Spleen (tissue), 11 donors: ENCODE data around the gene CEP97. TPM values are rescaled to one million over a fixed set of nuclear protein-coding genes. Genes with fewer than 3 reads are reported as not detected.

Source experiments
- DNase-seq: peaks from one replicate; pipeline ENCODE4 v3.0.0-alpha.2; 2020
- H3K27ac ChIP-seq, 8 donors: fragments of 200-600 bp; sonication (generic) in 7 of 8; 1 replicate in 4 of 8; 2 replicates in 4 of 8; pipeline versions ENCODE4 v1.5.0 to v1.8.0; 2016 to 2021; ENCODE audit warnings: inconsistent platforms in 4 of 8, mild to moderate bottlenecking in 4 of 8, moderate library complexity in 1 of 8
- H3K27me3 ChIP-seq, 7 donors: fragments of 200-600 bp; sonication (generic) in 6 of 7; replicated peaks in 1 of 7; 1 replicate in 4 of 7; 2 replicates in 3 of 7; pipeline versions ENCODE4 v1.5.0 to v1.8.0; 2016 to 2021; ENCODE audit warnings: inconsistent platforms in 3 of 7, mild to moderate bottlenecking in 1 of 7
- H3K36me3 ChIP-seq, 6 donors: fragments of 200-600 bp; sonication (generic) in 5 of 6; 1 replicate in 4 of 6; 2 replicates in 2 of 6; pipeline versions ENCODE4 v1.5.0 to v1.8.0; 2016 to 2021; ENCODE audit warnings: inconsistent platforms in 2 of 6
- H3K4me1 ChIP-seq, 6 donors: fragments of 200-600 bp; sonication (generic) in 5 of 6; 1 replicate in 3 of 6; 2 replicates in 3 of 6; pipeline versions ENCODE4 v1.5.0 to v1.8.0; 2016 to 2021; ENCODE audit warnings: inconsistent platforms in 3 of 6
- H3K4me3 ChIP-seq, 8 donors: fragments of 200-600 bp; sonication (generic) in 7 of 8; 1 replicate in 4 of 8; 2 replicates in 4 of 8; pipeline versions ENCODE4 v1.5.0 to v1.8.0; 2016 to 2021; ENCODE audit warnings: inconsistent platforms in 4 of 8, mild to moderate bottlenecking in 4 of 8, moderate library complexity in 2 of 8
- H3K9me3 ChIP-seq, 8 donors: fragments of 200-600 bp; sonication (generic) in 7 of 8; 1 replicate in 4 of 8; 2 replicates in 4 of 8; pipeline versions ENCODE4 v1.5.0 to v1.8.0; 2016 to 2021; ENCODE audit warnings: inconsistent platforms in 4 of 8
- CTCF ChIP-seq, 11 experiments: fragments of 200-600 bp in 7 of 11; fragments of 450-650 bp in 4 of 11; sonication (generic) in 4 of 11; IDR thresholded peaks in 8 of 11; conservative IDR thresholded peaks in 3 of 11; 1 replicate in 7 of 11; 2 replicates in 4 of 11; pipeline versions ENCODE4 v1.4.0 to v1.8.0; 2016 to 2021; ENCODE audit warnings: antibody characterized with exemption in 11 of 11, inconsistent platforms in 4 of 11, mild to moderate bottlenecking in 1 of 11
- POLR2A ChIP-seq, 3 donors: fragments of 450-650 bp; IDR thresholded peaks; one replicate each; pipeline ENCODE4 v1.5.1; 2017; ENCODE audit warnings: antibody characterized with exemption in 3 of 3, mild to moderate bottlenecking in 1 of 3
- POLR2AphosphoS5 ChIP-seq, 3 donors: sonication (generic); formaldehyde crosslinking; IDR thresholded peaks; one replicate each; pipeline ENCODE4 v1.5.1; 2017; ENCODE audit warnings: antibody characterized with exemption in 3 of 3
- WGBS, 5 donors: extraction: QIAGEN DNeasy Blood & Tissue Kit in 3 of 5; methylation state at CpG; one replicate each; pipeline versions ENCODE4 v1.1.5 to v1.1.7; 2013 to 2018; 5-methylcytosine and 5-hydroxymethylcytosine counted together
- intact Hi-C: fragments of 100-400 bp; cut with DNase I; formaldehyde crosslinking; loops from one replicate; pipeline ENCODE4 v1.15.0; 2023; ENCODE audit warnings: low total_unique reads
- polyA plus RNA-seq, 3 donors: library from polyadenylated mRNA; stranded (reverse); fragments of 200-250 nt; gene quantifications; one replicate each; pipeline ENCODE4 v1.2.1, GENCODE V29; 2013
- total RNA-seq, 7 donors: library from RNA; depleted of rRNA in 3 of 7; stranded (reverse); fragments of >200 nt in 3 of 7; fragmentation: NEBNext Ultra II Directional in 4 of 7; extraction: Animal tissue kit (Norgen Biotek cat#: 25700) in 4 of 7; gene quantifications; one replicate each; pipeline versions ENCODE4 v1.1.0 to v1.2.1, GENCODE V29; 2016 to 2021
- donor health status: healthy with polysubstance abuse.
- donor health status: DM: no; HTN: no; CAD: no; lungs with moderate emphysema.
- donor health status: DM: no; HTN: no; CAD: no.
- donor health status: Bipolar disorder and iron deficiency.
- donor health status: healthy.
- donor health status: DM: no; HTN: no; CAD: no.
- donor health status: DM: yes; HTN: yes; CAD: no.

Gene CEP97
- total and polyA plus RNA-seq, 10 donors: 1.00 to 18.2 (median 9.3) TPM

GRCh38 chr3:101722394-101723173 lies 1.8 kb upstream of the CEP97 start:
- H3K36me3 ChIP-seq: peaks cover 0 to 10% (median 1%) of the 10 kb centered on the region in 6 donors
- H3K27ac ChIP-seq: peak overlapping the region; percentile 64 to 88 (median 78)
- 28 to 68% (median 53%) methylated on average over 7 of the region's 7 CpGs for WGBS, 5 donors
- H3K4me1 ChIP-seq: peaks cover 12 to 68% (median 47%) of the 10 kb centered on the region in 6 donors
- H3K4me3 ChIP-seq: peak overlapping the region in 1 of 8 donors; percentile 36
- H3K9me3 ChIP-seq: no peaks in the 10 kb centered on the region
- DNase-seq: no peak
- intact Hi-C loops: loop anchor here (5.0 kb wide), 1 partner anchor 35 kb away; the partner anchor contains the start of gene RPL24
- TF ChIP-seq POLR2A (IDR thresholded peaks at IDR 0.05) (no peak), POLR2AphosphoS5 (IDR thresholded peaks at IDR 0.05) (peak in 1 of 3 donors; percentile 13), CTCF (IDR thresholded peaks at IDR 0.05 in 8 of 11, conservative IDR thresholded peaks at IDR 0.05 in 3 of 11) (no peak)
- H3K27me3 ChIP-seq: no peaks in the 10 kb centered on the region

- intact Hi-C loops: no loop called here
- H3K4me1 ChIP-seq: peaks cover 12 to 58% (median 44%) of the 10 kb centered on the region in 6 donors
- peak; percentile 90 for DNase-seq
- H3K27me3 ChIP-seq: no peaks in the 10 kb centered on the region
- peak overlapping the region; percentile 72 to 93 (median 89) for H3K4me3 ChIP-seq
- H3K27ac ChIP-seq: peak overlapping the region; percentile 74 to 92 (median 87)
- H3K36me3 ChIP-seq: peaks cover 3 to 37% (median 12%) of the 10 kb centered on the region in 6 donors
- WGBS, 5 donors: 1 to 2% (median 1%) methylated on average over 18 to 21 of the region's 21 CpGs
- TF ChIP-seq CTCF (IDR thresholded peaks at IDR 0.05 in 8 of 11, conservative IDR thresholded peaks at IDR 0.05 in 3 of 11) (no peak), POLR2AphosphoS5 (IDR thresholded peaks at IDR 0.05) (no peak), POLR2A (IDR thresholded peaks at IDR 0.05) (no peak)
- H3K9me3 ChIP-seq: no peaks in the 10 kb centered on the region
These were observed 928 bp downstream of the CEP97 start for GRCh38 chr3:101725194-101725889.

GRCh38 chr3:101725890-101726275 lies 1.5 kb downstream of the CEP97 start:
- WGBS, 5 donors: 29 to 42% (median 36%) methylated on average over 3 of the region's 3 CpGs
- no peaks in the 10 kb centered on the region for H3K9me3 ChIP-seq
- peaks cover 3 to 43% (median 12%) of the 10 kb centered on the region in 6 donors for H3K36me3 ChIP-seq
- H3K4me1 ChIP-seq: peaks cover 12 to 53% (median 40%) of the 10 kb centered on the region in 6 donors
- peak overlapping the region; percentile 72 to 93 (median 89) for H3K4me3 ChIP-seq
- TF ChIP-seq CTCF (IDR thresholded peaks at IDR 0.05 in 8 of 11, conservative IDR thresholded peaks at IDR 0.05 in 3 of 11) (no peak), POLR2AphosphoS5 (IDR thresholded peaks at IDR 0.05) (no peak), POLR2A (IDR thresholded peaks at IDR 0.05) (no peak)
- H3K27ac ChIP-seq: peak overlapping the region in 5 of 8 donors; percentile 83 to 92 (median 87)
- intact Hi-C loops: no loop called here
- DNase-seq: no peak
- no peaks in the 10 kb centered on the region for H3K27me3 ChIP-seq

GRCh38 chr3:101729586-101729985 lies 5.2 kb downstream of the CEP97 start:
- TF ChIP-seq CTCF (IDR thresholded peaks at IDR 0.05 in 8 of 11, conservative IDR thresholded peaks at IDR 0.05 in 3 of 11) (no peak), POLR2AphosphoS5 (IDR thresholded peaks at IDR 0.05) (peak in 1 of 3 donors; percentile 20)
- H3K9me3 ChIP-seq: no peaks in the 10 kb centered on the region
- peaks cover 0 to 24% (median 14%) of the 10 kb centered on the region in 6 donors for H3K4me1 ChIP-seq
- peak overlapping the region in 2 of 8 donors; percentile 26 to 56 for H3K27ac ChIP-seq
- WGBS, 5 donors: 68 to 95% (median 82%) methylated on average over 5 of the region's 5 CpGs
- H3K36me3 ChIP-seq: peaks cover 10 to 80% (median 43%) of the 10 kb centered on the region in 6 donors
- no peaks in the 10 kb centered on the region for H3K27me3 ChIP-seq
- intact Hi-C loops: no loop called here
- DNase-seq: no peak
- no peak overlapping the region for H3K4me3 ChIP-seq
